Esophagus squamous epithelium (tissue), 4 donors: ENCODE results near the gene NDUFS1.

ENCODE experiments used
- POLR2A ChIP-seq, 4 donors: fragments of 450-650 bp; IDR thresholded peaks; one replicate each; pipeline ENCODE4 v1.6.1; 2017; ENCODE audit warnings: antibody characterized with exemption in 4 of 4, mild to moderate bottlenecking in 4 of 4, moderate library complexity in 3 of 4
- TF ChIP-seq, protein P1 (sequence below), 6 experiments: fragments of 450-650 bp in 4 of 6; fragments of 200-600 bp in 2 of 6; sonication (generic) in 2 of 6; IDR thresholded peaks; one replicate each; pipeline ENCODE4 v1.5.1; 2016 to 2019; ENCODE audit warnings: antibody characterized with exemption in 6 of 6, mild to moderate bottlenecking in 4 of 6, moderate library complexity in 4 of 6

DNA sequence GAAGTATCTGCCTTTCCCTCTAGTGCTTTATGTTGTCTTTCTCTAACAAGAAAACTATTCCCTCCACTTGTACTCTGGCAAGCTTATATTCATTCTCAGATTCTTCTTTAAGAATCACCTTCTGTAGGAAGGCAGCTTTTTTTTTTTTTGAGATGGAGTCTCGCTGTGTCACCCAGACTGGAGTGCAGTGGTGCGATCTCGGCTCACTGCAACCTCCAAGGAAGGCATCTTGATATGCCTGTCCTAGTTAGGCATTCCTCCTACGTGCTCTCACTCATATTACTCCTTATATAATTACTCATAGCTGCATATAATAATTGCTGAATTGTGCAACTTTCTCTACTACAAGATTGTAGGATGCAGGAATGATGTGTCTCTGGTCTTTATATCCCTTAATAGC is 15.8 kb downstream of the NDUFS1 start:
- TF ChIP-seq, protein P1, sequence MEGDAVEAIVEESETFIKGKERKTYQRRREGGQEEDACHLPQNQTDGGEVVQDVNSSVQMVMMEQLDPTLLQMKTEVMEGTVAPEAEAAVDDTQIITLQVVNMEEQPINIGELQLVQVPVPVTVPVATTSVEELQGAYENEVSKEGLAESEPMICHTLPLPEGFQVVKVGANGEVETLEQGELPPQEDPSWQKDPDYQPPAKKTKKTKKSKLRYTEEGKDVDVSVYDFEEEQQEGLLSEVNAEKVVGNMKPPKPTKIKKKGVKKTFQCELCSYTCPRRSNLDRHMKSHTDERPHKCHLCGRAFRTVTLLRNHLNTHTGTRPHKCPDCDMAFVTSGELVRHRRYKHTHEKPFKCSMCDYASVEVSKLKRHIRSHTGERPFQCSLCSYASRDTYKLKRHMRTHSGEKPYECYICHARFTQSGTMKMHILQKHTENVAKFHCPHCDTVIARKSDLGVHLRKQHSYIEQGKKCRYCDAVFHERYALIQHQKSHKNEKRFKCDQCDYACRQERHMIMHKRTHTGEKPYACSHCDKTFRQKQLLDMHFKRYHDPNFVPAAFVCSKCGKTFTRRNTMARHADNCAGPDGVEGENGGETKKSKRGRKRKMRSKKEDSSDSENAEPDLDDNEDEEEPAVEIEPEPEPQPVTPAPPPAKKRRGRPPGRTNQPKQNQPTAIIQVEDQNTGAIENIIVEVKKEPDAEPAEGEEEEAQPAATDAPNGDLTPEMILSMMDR (IDR thresholded peaks at IDR 0.05): no peak
- no peak for TF ChIP-seq POLR2A (IDR thresholded peaks at IDR 0.05)
